PC-3 (cell line): Measurements from ENCODE around the gene AVPR1A.

Source experiments
- CTCF ChIP-seq: fragments of 300-600 bp; sonication (generic); conservative IDR thresholded peaks from 2 replicates; pipeline ENCODE4 v1.5.1; 2017; ENCODE audit warnings: antibody characterized with exemption, low read depth, mild to moderate bottlenecking, low read length
- EZH2phosphoT487 ChIP-seq: fragments of 300-600 bp; sonication (generic); IDR thresholded peaks from 2 replicates; pipeline ENCODE4 v1.6.1; 2018; ENCODE audit warnings: mild to moderate bottlenecking, antibody characterized with exemption, low read length, borderline replicate concordance

- TF ChIP-seq EZH2phosphoT487: no peak
- no peak for TF ChIP-seq CTCF
Observed at GRCh38 chr12:63163541-63163940, 12.5 kb upstream of the AVPR1A start.
